Stimulated activated naive CD8-positive, alpha-beta T cell treated with anti-CD3 and anti-CD28 coated beads, Interleukin-15, amount 100 ng/mL, for 72 hours (primary cell): Measurements from ENCODE around the gene ESYT2.

Experiments used
- ATAC-seq: fragments of 150-1000 bp; cut with Tn5 transposase; 2 replicates; pipeline ENCODE4 v1.10.0; 2021; ENCODE audit warnings: mild to moderate bottlenecking, moderate library complexity
- DNase-seq, 2 donors: peaks; one replicate each; pipeline ENCODE4 v3.0.0; 2021 to 2022
- H3K27ac Mint-ChIP-seq, 2 donors: one replicate each; pipeline ENCODE4 v1.8.0; 2022; ENCODE audit warnings: mild to moderate bottlenecking in 2 of 2, mixed read lengths in 2 of 2, moderate library complexity in 2 of 2
- H3K27me3 Mint-ChIP-seq: one replicate; pipeline ENCODE4 v1.8.0; 2022; ENCODE audit warnings: mixed read lengths
- H3K4me1 Mint-ChIP-seq: one replicate; pipeline ENCODE4 v1.8.0; 2022; ENCODE audit warnings: mild to moderate bottlenecking, mixed read lengths
- H3K4me3 Mint-ChIP-seq, 2 donors: one replicate each; pipeline ENCODE4 v1.8.0; 2022; ENCODE audit warnings: mild to moderate bottlenecking in 2 of 2, mixed read lengths in 2 of 2, moderate library complexity in 1 of 2
- H3K9me3 Mint-ChIP-seq, 2 donors: one replicate each; pipeline ENCODE4 v1.8.0; 2022; ENCODE audit warnings: mixed read lengths in 2 of 2

Gene ESYT2

GRCh38 chr7:158819571-158820203, 9.6 kb downstream of the ESYT2 start:
- DNase-seq: peak in 1 of 2 donors; percentile 45
- H3K4me3 Mint-ChIP-seq: peak overlapping the region; percentile 87 to 91
- no peaks in the 10 kb centered on the region for H3K9me3 Mint-ChIP-seq
- peaks cover 91% of the 10 kb centered on the region for H3K4me1 Mint-ChIP-seq
- H3K27ac Mint-ChIP-seq: peak overlapping the region; percentile 97 to 100
- no peak for ATAC-seq
- H3K27me3 Mint-ChIP-seq: no peaks in the 10 kb centered on the region

GRCh38 chr7:158818325-158819213, 10.7 kb downstream of the ESYT2 start:
- Mint-ChIP-seq H3K9me3 (no peaks in the 10 kb centered on the region), H3K4me3 (peak overlapping the region; percentile 87 to 91), H3K27me3 (no peaks in the 10 kb centered on the region), H3K27ac (peak overlapping the region; percentile 97 to 100), H3K4me1 (peaks cover 94% of the 10 kb centered on the region)
- peak; percentile 70 to 82 for DNase-seq
- peak; percentile 87 for ATAC-seq

DNA sequence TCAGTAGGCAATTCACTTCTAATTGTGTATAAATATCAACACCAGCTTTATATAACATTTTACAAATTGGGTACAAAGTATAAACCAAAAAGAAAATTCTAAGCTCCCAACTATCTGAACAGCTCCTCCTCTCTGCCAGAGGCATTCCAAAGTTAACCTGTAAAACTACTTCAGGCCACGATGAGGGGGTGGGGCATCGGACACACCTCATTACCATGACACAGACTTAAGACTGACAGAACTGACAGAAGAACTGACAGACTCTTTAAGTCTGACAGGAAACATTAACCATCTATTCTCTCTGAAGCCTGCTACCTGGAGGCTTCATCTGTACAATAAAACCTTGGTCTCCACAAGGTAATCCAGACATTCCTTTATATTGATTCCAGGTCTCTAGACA, 12.3 kb downstream of the ESYT2 start:
- H3K4me1 Mint-ChIP-seq: peaks cover 99% of the 10 kb centered on the region
- H3K27me3 Mint-ChIP-seq: no peaks in the 10 kb centered on the region
- ATAC-seq (no peak), DNase-seq (no peak)
- peak overlapping the region; percentile 85 to 91 for H3K4me3 Mint-ChIP-seq
- no peaks in the 10 kb centered on the region for H3K9me3 Mint-ChIP-seq
- H3K27ac Mint-ChIP-seq: peak overlapping the region; percentile 90 to 100

DNA sequence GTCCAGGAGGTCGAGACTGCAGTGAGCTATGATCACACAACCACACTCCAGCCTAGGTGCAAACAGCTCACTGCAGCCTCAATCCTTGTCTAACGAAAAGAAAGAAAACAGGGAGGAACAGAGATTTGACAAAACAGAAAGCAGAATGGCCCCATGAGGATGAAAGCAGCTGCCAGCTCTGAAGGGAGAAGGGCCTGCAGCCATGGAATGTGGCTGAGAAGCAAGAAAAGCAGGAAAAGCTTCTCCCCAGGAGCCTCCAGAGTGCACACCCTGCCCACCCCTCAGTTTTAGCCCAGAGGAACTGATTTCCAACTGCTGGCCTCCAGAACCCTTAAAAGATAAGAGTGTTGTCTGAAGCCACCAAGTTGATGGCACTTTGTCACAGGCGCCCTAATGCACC, 13.0 kb downstream of the ESYT2 start:
- H3K27ac Mint-ChIP-seq: peak overlapping the region; percentile 71 to 96
- peaks cover 99% of the 10 kb centered on the region for H3K4me1 Mint-ChIP-seq
- H3K4me3 Mint-ChIP-seq: peak overlapping the region; percentile 71 to 85

GRCh38 chr7:158815800-158816128, 13.5 kb downstream of the ESYT2 start:
- peak overlapping the region; percentile 76 to 96 for H3K27ac Mint-ChIP-seq
- peak overlapping the region; percentile 71 to 85 for H3K4me3 Mint-ChIP-seq
- H3K4me1 Mint-ChIP-seq: peaks cover 99% of the 10 kb centered on the region
- no peaks in the 10 kb centered on the region for H3K9me3 Mint-ChIP-seq
- H3K27me3 Mint-ChIP-seq: no peaks in the 10 kb centered on the region
- no peak for ATAC-seq
- DNase-seq: no peak

More for the DNA sequence above, 13.0 kb downstream of the ESYT2 start:
- no peaks in the 10 kb centered on the region for H3K9me3 Mint-ChIP-seq
- no peak for DNase-seq
- H3K27me3 Mint-ChIP-seq: no peaks in the 10 kb centered on the region
- no peak for ATAC-seq

DNA sequence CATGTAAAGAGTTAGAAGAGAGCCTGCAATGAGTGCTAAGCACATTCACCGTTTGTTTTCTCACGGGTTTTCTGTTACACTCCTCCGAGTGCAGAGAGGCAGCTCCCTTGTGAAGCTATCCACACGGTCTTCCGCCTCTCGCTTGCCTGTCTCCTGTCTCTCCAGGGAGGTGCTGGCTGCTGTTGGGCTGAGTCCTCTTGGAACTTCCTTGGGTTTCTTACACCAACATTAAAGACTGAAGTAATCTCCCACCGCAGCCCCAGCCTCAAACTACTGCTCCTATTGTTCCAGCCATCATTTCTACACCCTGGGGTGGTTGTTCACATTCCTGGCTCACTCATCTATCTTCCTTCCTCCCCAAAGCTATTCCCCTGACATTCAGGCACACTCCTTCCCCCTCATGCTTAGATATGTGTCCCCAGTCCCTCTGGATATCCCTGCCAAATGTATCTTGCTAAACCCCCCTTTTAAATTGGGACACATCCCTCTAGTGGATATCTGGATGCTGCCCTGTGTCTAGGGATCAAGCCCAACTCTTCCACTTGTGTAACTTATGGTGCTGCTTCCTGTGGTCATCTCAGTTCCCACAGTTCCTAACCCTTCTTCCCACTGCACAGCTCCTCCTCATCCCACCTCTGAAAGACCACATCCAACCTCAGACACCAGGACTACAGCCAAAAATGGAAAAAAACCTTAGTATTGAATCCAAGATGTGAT, 14.1 kb downstream of the ESYT2 start:
- no peaks in the 10 kb centered on the region for H3K27me3 Mint-ChIP-seq
- no peak for ATAC-seq
- no peak for DNase-seq
- H3K27ac Mint-ChIP-seq: peak overlapping the region; percentile 77 to 97
- H3K4me3 Mint-ChIP-seq: peak overlapping the region; percentile 71 to 85
- no peaks in the 10 kb centered on the region for H3K9me3 Mint-ChIP-seq
- H3K4me1 Mint-ChIP-seq: peaks cover 99% of the 10 kb centered on the region

GRCh38 chr7:158814637-158815036, 14.7 kb downstream of the ESYT2 start:
- H3K27me3 Mint-ChIP-seq: no peaks in the 10 kb centered on the region
- DNase-seq: peak; percentile 56 to 71
- no peaks in the 10 kb centered on the region for H3K9me3 Mint-ChIP-seq
- ATAC-seq: peak; percentile 72
- peaks cover 100% of the 10 kb centered on the region for H3K4me1 Mint-ChIP-seq
- H3K4me3 Mint-ChIP-seq: peak overlapping the region; percentile 71 to 85
- H3K27ac Mint-ChIP-seq: peak overlapping the region; percentile 77 to 97

DNA sequence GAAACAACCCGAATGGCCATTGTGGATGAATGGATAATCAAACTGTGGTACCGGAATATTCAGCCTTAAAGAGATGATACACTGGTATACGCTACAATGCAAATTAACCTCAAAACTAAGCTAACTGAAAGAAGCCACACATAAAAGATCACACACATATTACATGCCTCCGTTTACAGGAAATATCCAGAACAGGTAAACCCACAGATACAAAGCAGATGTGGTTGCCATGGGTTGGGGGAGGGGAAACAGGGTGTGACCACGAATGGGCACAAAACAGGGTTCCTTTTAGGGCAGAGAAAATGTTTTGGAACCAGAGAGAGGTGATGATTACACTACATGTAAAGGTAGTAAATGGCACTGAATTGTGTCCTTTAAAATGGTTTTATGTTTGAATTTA, 16.6 kb downstream of the ESYT2 start:
- DNase-seq (peak in 1 of 2 donors; percentile 72), ATAC-seq (peak; percentile 59)
- H3K4me1 Mint-ChIP-seq: peaks cover 89% of the 10 kb centered on the region
- H3K27me3 Mint-ChIP-seq: no peaks in the 10 kb centered on the region
- H3K27ac Mint-ChIP-seq: peak overlapping the region; percentile 95 to 98
- peak overlapping the region; percentile 83 to 85 for H3K4me3 Mint-ChIP-seq
- no peaks in the 10 kb centered on the region for H3K9me3 Mint-ChIP-seq

DNA sequence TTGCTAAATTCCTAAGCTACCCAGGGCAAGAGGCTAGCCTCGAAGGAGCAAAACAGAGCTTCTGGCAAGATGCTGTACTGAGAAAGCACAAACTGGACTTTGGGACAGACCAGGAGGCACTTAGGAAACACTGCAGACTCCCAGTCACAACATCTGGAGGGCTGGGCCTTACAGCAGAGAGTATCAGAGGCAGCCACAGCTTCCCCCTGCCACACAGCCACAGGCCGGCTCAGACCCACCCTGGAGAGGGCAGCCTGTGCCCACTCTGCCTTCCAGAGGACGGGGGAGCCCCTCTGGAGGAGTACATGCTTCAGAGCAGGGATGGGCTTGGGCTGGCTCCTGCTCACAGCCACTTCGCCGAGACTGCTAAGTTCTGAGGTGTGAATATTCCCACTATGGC, 17.4 kb downstream of the ESYT2 start:
- DNase-seq (no peak), ATAC-seq (peak; percentile 22)
- Mint-ChIP-seq H3K27me3 (no peaks in the 10 kb centered on the region), H3K4me3 (peak overlapping the region; percentile 83 to 85), H3K4me1 (peaks cover 81% of the 10 kb centered on the region), H3K27ac (peak overlapping the region; percentile 95 to 98), H3K9me3 (no peaks in the 10 kb centered on the region)

DNA sequence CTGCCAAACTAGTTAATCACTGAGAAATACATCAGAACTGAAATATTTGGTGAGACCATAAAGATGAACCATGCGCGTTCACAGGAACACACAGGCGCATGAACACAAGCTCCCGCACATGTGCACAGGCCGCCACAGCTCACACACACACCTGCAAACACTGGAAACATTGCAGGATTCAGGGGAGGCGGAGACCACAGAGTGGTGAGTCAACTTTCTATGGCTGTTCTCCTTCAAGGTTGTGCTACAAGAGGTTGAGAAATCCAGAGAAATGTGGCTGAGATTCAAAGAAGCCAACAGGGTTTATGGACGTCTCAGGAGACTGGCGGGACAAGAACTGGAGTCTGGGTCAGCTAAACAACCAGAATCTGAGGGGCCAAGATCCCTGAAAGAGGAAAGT, 17.8 kb downstream of the ESYT2 start:
- Mint-ChIP-seq H3K9me3 (no peaks in the 10 kb centered on the region), H3K4me1 (peaks cover 76% of the 10 kb centered on the region), H3K27ac (peak overlapping the region; percentile 95 to 98), H3K4me3 (peak overlapping the region; percentile 83 to 85), H3K27me3 (no peaks in the 10 kb centered on the region)
- ATAC-seq (peak; percentile 77), DNase-seq (peak; percentile 44 to 71)

GRCh38 chr7:158810846-158811245, 18.5 kb downstream of the ESYT2 start:
- H3K27ac Mint-ChIP-seq: peak overlapping the region; percentile 85 to 95
- H3K4me3 Mint-ChIP-seq: peak overlapping the region; percentile 62 to 83
- no peaks in the 10 kb centered on the region for H3K27me3 Mint-ChIP-seq
- H3K9me3 Mint-ChIP-seq: no peaks in the 10 kb centered on the region
- H3K4me1 Mint-ChIP-seq: peaks cover 74% of the 10 kb centered on the region
- DNase-seq: no peak
- no peak for ATAC-seq

DNA sequence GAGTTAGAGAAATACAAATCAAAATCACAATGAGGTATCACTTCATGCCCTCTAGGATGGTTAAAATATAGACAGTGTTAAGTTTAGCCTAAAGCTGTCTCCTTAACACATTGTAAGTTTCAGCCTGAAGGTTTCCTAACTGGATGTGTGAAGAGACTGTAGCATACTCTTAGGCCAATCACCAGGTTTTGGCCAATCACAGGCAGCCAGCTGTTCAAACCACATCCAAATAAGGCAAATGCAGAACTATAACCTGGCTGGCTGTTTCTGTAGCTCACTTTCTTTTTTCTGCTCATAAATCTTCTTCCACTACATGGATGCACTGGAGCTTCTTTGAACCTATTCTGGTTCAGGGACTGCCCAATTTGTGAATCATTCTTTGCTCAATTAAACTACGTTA, 19.7 kb downstream of the ESYT2 start:
- DNase-seq: no peak
- Mint-ChIP-seq H3K4me3 (peak overlapping the region; percentile 48 to 60), H3K27me3 (no peaks in the 10 kb centered on the region), H3K27ac (peak overlapping the region; percentile 70 to 82), H3K9me3 (no peaks in the 10 kb centered on the region), H3K4me1 (peaks cover 73% of the 10 kb centered on the region)
- peak; percentile 47 for ATAC-seq

GRCh38 chr7:158808126-158808525, 21.2 kb downstream of the ESYT2 start:
- DNase-seq (no peak), ATAC-seq (no peak)
- H3K4me3 Mint-ChIP-seq: no peak overlapping the region
- no peak overlapping the region for H3K27ac Mint-ChIP-seq
- no peaks in the 10 kb centered on the region for H3K27me3 Mint-ChIP-seq
- H3K9me3 Mint-ChIP-seq: no peaks in the 10 kb centered on the region
- peaks cover 63% of the 10 kb centered on the region for H3K4me1 Mint-ChIP-seq

DNA sequence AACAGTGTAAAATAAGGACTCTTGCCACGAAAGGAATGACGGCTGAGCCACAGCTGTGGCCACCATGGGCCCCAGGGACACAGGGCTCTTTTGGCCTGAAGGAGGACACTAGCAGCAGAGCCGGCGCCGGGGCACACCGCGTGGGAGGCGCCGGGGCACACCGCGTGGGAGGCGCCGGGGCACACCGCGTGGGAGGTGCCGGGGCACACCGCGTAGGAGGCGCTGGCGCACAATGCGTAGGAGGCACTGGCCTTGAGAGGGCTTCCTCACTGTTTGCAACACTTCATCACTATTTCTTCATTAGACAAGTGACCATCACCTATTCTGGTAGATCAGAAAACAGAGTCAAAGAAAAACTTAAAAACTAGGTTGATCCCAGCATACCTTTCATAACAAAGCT, 23.4 kb downstream of the ESYT2 start:
- peaks cover 61% of the 10 kb centered on the region for H3K4me1 Mint-ChIP-seq
- no peaks in the 10 kb centered on the region for H3K9me3 Mint-ChIP-seq
- no peaks in the 10 kb centered on the region for H3K27me3 Mint-ChIP-seq
- H3K27ac Mint-ChIP-seq: no peak overlapping the region
- no peak for DNase-seq
- H3K4me3 Mint-ChIP-seq: no peak overlapping the region
- peak; percentile 48 for ATAC-seq

DNA sequence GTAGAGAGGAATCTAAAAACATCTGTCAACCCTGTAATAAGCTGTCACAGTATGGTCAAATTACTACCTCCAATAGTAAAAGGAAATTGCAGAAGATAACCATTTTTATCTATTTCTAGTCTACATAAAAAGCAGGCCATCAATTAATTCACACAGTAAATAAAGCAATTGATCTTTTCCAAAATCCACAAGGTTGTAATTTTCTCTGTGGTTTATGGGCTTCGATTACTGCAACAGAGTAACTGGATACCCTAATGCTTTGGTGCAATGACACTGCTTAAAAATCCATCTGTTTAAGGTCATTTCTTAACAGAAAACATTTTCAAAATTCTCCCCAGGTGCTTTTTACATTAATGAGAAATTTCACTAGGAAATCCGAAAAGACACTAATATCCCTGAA, 23.9 kb downstream of the ESYT2 start:
- no peaks in the 10 kb centered on the region for H3K27me3 Mint-ChIP-seq
- peaks cover 61% of the 10 kb centered on the region for H3K4me1 Mint-ChIP-seq
- peak overlapping the region in 1 of 2 donors; percentile 23 for H3K27ac Mint-ChIP-seq
- no peaks in the 10 kb centered on the region for H3K9me3 Mint-ChIP-seq
- DNase-seq (no peak), ATAC-seq (no peak)
- H3K4me3 Mint-ChIP-seq: no peak overlapping the region
